Adipose tissue (tissue), 3 donors: ENCODE data around the gene IL17B. TPM values are rescaled to one million over a fixed set of nuclear protein-coding genes. Genes with fewer than 3 reads are reported as not detected.

ENCODE experiments used
- H3K27ac ChIP-seq: one replicate; pipeline ENCODE4 v1.5.1; 2013; ENCODE audit warnings: low read depth, low read length
- WGBS, 3 donors: extraction: QIAGEN DNeasy Blood & Tissue Kit; methylation state at CpG; one replicate each; pipeline ENCODE4 v1.1.7; 2013; 5-methylcytosine and 5-hydroxymethylcytosine counted together
- polyA plus RNA-seq, 3 donors: library from polyadenylated mRNA; stranded (reverse); fragments of 200-250 nt; gene quantifications; one replicate each; pipeline ENCODE4 v1.2.3, GENCODE V29; 2013
- donor health status: healthy with polysubstance abuse.
- donor health status: Bipolar disorder and iron deficiency.
- donor health status: healthy.

The IL17B gene
- polyA plus RNA-seq, 3 donors = 0.17 to 0.37 TPM; not detected in 1

DNA sequence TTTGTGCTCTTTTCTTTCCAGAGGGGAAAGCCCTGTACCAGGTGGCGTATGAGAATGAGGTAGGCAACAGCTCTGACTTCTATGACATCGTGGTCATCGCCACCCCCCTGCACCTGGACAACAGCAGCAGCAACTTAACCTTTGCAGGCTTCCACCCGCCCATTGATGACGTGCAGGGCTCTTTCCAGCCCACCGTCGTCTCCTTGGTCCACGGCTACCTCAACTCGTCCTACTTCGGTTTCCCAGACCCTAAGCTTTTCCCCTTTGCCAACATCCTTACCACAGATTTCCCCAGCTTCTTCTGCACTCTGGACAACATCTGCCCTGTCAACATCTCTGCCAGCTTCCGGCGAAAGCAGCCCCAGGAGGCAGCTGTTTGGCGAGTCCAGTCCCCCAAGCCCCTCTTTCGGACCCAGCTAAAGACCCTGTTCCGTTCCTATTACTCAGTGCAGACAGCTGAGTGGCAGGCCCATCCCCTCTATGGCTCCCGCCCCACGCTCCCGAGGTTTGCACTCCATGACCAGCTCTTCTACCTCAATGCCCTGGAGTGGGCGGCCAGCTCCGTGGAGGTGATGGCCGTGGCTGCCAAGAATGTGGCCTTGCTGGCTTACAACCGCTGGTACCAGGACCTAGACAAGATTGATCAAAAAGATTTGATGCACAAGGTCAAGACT, 11.0 kb downstream of the IL17B start:
- WGBS, 3 donors = 86 to 91% (median 90%) methylated on average over 22 of the region's 22 CpGs
- H3K27ac ChIP-seq = no peak overlapping the region

DNA sequence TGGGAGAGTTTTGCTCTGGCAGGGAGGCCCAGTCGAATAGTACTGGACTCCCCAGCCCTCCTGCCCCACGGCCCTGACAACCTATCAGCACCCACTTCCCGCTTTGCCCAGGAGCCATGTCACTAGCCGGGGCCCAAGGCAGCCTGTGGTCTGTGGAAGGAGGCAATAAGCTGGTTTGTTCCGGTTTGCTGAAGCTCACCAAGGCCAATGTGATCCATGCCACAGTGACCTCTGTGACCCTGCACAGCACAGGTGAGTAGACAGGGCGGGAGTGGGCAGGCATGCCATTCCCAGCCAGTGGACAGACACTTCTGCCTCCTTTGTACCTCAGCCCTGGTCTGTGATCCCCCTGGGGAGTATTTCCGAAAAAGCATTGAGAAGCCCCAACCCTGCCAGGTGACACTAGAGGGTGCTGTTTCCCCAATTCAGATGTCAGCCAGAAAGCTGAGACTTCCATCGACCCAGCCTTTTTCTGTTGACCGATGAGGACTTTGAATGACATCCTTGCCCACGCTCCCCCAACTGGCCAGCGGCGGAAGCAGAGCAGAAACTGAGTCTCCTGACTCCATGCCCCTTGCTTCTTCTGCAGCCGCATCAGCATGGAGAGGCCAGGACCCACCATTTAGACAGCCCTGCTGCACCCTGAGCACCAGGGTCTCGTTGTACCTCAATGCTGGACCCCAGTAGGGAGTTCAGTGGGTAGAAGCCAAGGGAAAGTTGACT, 11.7 kb downstream of the IL17B start:
- 44 to 50% (median 46%) methylated on average over 14 of the region's 14 CpGs for whole genome bisulfite sequencing, 3 donors
- no peak overlapping the region for H3K27ac ChIP-seq

DNA sequence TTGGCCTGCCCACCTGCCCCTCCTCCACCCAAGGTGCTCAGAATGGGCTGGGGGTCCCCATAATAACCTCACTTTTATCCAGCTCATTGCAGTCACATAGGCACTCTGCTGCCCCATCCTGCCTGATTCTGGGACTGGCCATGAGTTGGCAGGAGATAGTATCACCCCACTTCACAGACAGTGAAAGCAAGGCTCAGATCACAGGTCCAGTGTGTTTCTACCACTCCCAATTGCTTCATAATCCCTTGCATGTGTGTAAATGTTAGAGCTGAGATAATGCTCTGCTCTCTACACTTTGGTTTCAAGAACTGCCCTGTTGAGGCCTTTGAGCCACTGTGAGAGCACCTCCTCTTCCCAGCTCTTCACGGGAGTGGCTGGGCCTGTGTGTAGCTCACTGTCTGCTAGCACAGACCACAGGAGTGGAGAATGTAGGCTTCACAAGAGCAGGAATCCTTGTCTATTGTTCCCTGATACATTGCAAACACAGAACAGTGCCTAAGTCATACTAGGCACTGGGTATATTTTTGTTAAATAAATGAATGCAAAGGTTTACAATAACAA, 12.8 kb downstream of the IL17B start:
- 81 to 100% (median 92%) methylated on average over 1 of the region's 1 CpG for WGBS, 3 donors
- H3K27ac ChIP-seq = no peak overlapping the region

DNA sequence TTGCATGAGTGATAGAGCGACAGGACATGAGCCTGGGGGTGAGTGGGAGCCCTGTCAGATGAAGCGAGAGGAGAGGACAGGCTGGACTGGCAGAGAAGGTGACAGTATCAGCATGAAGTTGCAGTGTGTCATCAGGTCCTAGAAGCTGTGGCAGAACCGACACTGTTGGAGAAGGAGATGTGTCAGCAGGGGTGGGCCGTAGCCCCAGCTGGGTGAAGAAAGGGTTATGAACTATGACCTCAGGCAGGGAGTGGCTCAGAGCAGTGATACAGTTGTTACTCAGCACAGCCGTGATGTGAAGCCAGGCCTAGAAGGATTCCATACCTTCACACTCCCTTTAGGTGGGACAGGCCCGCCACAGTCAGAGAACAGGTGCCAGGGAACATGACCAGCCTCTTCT, 13.7 kb downstream of the IL17B start:
- 92 to 93% (median 92%) methylated on average over 6 of the region's 6 CpGs for WGBS, 3 donors

DNA sequence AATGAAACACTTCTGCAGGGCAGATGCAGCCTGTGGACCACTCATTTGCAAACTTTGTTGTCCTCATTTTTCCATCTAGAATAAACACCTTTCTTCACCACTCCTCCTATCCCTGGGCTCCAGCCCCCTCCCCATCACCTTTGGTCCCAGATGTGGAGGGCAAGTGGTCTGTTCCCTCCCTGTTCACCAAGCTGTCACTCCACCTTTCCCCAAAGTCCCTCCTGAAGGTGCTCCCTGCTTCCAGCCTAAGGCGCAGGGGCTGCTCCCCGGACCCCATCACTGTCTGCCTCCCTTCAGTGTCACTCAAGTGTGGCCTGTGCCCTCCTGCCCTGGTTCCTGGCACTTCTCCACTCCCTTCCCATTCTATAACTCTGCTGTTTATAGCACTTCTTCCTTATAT, 14.4 kb downstream of the IL17B start:
- no peak overlapping the region for H3K27ac ChIP-seq
- 85 to 97% (median 93%) methylated on average over 2 of the region's 2 CpGs for WGBS, 3 donors

More for the DNA sequence above, 13.7 kb downstream of the IL17B start:
- no peak overlapping the region for H3K27ac ChIP-seq

DNA sequence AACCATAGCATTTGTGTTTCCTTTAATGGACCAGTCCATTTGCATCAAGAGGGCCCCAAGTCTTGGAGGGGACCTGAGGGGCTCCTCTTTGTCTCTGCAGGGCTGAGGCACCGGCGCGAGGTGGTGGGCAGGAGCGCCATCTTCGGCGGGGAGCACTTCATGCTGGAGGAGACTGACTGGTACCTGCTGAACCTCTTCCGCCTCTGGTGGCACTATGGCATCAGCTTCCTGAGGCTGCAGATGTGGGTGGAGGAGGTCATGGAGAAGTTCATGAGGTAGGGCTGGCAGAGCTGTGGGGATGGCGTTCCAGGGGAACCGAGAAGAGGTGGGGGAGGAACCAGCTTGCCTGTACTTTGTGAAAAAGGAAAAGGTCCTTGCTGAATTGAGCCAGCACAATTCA, 15.2 kb downstream of the IL17B start:
- 92 to 95% (median 92%) methylated on average over 9 of the region's 9 CpGs for WGBS, 3 donors
- H3K27ac ChIP-seq = no peak overlapping the region

DNA sequence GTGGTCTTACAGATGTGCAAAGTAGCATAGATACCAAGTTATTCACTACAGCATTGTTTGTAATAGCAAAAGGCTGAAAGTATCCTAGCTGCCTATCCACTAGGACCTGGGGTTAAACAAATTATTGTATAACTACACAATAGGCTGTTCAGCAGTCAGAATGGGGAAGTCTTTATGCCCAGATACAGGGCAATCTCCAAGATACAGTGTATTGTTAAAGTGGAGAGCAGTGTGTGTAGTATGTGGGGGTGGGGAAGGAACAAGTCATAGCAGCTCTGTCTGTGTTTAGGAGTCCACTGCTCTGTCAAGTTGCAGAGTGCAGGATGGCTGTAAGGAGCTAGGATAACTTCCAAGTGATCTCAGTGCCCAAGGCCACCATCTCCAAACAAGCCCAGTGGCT, 15.7 kb downstream of the IL17B start:
- H3K27ac ChIP-seq = no peak overlapping the region

DNA sequence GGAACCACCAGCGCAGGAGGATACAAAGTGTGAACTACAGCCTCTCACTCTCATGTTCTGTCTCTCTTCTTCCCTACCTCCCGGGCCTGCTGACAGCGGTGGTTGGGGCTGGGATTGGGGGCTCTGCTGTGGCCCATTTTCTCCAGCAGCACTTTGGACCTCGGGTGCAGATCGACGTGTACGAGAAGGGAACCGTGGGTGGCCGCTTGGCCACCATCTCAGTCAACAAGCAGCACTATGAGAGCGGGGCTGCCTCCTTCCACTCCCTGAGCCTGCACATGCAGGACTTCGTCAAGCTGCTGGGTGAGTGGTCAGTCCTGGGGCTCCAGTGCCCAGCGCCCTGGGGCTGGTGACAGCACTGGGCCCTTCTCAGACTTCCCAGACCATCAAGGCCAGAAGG, 16.6 kb downstream of the IL17B start:
- H3K27ac ChIP-seq = no peak overlapping the region
- WGBS, 3 donors = 88 to 92% (median 91%) methylated on average over 12 of the region's 12 CpGs

DNA sequence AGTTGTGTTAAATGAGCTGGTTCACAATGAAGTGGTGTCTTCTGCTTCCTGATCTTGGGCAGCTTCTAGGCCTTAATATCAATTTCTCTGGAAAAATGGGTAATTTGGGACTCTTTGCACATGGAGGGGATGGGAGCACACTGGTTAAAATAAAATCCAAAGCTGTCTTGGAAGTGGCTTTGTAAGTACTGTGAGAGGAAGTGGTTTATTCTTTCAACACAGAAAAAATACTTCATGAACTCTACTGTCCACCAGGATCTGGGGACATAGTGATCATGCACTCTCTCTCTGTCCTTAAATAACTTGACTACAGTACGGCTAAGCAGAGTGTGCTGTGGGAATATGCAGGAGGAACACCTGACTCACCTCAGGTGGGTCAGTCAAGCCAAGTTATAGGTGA, 18.8 kb downstream of the IL17B start:
- 52 to 90% (median 58%) methylated on average over 1 of the region's 1 CpG for WGBS, 3 donors

DNA sequence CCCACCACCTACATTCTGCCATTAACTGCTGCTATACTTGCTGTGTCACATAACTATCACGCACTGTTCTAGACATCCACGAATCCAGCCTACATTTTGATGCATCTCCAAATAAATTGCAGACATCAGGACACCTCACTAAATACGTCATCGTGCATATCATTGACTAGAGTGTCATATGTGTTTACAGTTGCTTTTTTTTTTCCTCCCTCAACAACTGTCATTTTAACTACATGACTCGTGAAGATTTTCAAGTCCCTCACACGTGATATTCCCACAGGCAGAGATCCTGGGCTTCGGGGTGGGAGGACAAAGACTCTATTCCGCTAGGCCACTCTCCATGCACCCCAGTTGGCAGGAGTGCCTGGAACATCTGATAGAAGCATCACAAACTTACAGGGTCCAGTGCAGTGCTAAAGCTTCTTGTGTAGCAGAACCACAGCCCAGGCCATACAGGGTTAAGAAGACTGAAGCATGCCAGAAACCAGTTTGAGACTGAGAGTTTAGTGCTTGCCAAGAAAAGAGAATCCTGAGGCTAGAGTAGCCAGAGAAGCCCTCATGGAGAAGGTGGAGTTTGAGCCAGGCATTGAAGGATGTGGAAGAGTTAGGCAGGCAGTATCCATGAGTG, 20.1 kb downstream of the IL17B start:
- H3K27ac ChIP-seq = no peak overlapping the region
- 77 to 86% (median 81%) methylated on average over 8 of the region's 8 CpGs for WGBS, 3 donors

More for the DNA sequence above, 18.8 kb downstream of the IL17B start:
- H3K27ac ChIP-seq = no peak overlapping the region

DNA sequence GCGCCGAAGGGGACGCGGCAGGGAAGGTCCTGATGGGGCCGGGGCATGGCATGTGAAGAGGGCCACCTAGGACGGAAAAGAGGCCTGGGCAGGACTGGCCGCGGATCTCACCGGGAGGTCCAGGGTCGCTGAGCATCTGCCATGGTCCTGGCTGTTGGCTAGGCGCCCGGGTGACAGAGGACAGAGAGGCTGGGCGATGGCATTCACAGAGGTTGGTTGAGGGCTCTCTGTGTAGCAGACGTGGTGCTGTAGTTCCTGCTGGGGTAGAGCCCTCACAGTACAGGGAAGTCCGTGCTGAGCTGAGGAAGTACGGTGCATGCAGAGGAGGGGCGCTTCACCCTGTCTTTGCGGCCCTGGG, 20.8 kb downstream of the IL17B start:
- H3K27ac ChIP-seq = no peak overlapping the region
- 0 to 1% (median 1%) methylated on average over 18 of the region's 18 CpGs for WGBS, 3 donors

DNA sequence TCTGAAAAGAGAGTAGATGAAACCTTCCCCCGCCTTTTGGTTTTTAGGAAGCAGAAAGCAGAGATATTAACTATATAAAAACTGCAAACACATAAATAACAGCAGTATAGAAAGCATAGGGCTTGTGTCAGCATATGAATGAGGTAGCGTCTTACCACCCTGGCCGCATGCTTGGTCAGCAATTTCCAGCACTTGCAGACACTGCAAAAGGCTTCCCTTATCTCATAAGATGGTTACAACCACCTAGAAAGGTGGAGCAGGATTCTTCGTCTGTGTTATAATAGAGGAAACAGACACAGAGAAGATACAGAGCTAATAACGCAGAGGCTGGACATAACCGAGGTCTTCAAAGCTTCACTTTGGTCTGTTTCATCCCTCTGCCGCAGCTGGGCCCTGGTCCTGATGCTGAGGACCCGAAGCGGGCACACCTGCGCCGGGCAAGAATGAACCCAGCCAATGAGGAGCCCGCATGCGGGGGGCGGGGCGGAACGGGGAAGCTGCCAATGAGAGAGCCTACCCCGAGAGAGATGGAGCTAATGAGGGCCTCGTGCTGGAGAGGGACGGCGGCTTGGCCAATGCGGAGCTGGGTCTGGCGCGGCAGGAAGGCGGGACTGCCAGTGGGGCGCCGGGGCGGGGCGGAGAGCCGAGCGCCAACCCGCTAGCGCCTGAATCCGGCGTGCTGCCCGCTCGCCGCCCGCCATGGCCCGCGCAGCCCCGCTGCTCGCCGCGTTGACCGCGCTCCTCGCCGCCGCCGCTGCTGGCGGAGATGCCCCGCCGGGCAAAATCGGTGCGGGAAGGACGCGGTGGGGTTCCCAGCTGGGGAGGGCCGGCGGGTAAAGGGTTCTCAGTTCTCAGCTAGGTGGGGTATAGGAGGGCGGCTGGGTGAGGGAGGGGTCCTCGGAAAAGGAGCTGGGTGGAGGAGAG, 21.5 kb downstream of the IL17B start, which contains the start of gene PCYOX1L:
PCYOX1L (plus strand) TSS at position 677 of the 924 bp plus-strand sequence; CDS start at position 700, 23 bp downstream.
- no peak within 1 kb of the TSS for H3K27ac ChIP-seq
- 2 to 3% (median 2%) methylated on average over 38 to 61 of the region's 61 CpGs for WGBS, 3 donors

DNA sequence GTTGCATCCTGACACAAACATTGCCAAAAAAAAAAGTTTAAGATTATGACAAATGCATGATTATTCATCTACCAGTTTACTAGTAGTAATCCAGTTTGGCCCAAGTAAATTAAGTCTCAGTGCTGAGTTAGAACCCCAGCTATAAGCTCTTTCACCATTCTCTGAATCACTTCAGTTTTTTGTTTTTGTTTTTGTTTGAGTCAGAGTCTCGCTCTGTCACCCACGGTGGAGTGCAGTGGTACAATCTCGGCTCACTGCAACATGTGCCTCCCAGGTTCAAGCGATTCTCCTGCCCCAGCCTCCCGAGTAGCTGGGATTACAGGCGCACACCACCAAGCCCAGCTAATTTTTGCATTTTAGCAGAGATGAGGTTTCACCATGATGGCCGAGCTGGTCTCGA, 22.7 kb downstream of the IL17B start:
- 95 to 96% (median 96%) methylated on average over 8 of the region's 8 CpGs for WGBS, 3 donors
- no peak overlapping the region for H3K27ac ChIP-seq

DNA sequence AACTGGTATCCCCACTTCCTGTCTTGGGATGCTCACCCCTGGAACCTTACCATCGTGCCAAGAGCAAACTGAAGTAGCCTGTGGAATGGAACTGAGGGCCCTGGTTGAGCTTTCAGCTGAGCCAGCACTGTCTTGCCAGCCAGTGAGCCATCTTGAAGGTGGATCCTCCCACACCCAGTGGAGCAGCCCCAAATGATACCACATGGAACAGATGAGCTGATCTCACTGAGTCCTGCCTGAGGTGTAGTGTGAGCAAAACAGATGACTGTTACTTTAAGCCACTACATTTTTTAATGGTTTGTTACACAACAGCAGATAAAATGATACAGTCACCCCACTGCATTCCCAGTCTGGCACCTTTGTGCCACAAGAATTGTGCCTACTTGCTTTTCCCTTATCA, 23.4 kb downstream of the IL17B start:
- H3K27ac ChIP-seq = no peak overlapping the region
- WGBS, 3 donors = 86 to 93% (median 89%) methylated on average over 1 of the region's 1 CpG

DNA sequence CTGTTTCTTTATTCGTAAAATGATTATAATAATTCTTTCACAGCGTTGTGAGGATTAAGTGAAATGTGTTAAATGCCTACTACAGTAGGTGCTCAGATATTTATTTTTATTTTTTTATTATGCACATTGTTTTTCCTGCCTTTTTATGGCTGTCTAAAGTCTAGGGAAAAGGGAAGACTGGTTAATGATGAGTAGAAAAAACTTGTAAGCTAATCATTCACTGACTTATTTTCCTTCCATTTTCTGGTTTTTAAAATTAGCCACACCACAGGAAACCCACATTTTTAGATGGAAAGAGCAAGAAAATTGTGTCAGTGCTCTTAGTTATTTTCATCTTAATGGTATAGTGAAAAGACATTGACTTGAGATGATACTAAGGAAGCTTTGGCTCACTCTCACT, 25.2 kb downstream of the IL17B start:
- no peak overlapping the region for H3K27ac ChIP-seq
- WGBS, 3 donors = 90 to 95% (median 92%) methylated on average over 2 of the region's 2 CpGs

DNA sequence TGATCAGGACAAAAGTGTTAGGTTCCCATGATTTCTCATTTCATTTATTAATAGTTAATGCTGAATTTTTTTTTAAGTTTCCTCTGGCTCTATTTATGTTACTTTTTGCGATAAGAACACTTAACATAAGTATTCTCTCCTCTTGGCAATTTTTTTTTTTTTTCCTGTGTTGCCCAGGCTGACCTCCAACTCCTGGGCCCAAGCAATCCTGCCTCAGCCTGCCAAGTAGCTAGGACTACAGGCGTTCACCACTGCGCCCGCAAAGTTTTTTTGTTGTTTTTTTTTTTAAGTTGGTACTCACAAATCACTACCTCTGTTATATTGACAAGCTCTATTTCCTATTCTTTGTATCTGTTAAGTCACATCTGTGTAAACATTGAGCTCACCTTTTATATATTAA, 26.9 kb downstream of the IL17B start:
- 79 to 85% (median 83%) methylated on average over 4 of the region's 4 CpGs for WGBS, 3 donors
- H3K27ac ChIP-seq = no peak overlapping the region

DNA sequence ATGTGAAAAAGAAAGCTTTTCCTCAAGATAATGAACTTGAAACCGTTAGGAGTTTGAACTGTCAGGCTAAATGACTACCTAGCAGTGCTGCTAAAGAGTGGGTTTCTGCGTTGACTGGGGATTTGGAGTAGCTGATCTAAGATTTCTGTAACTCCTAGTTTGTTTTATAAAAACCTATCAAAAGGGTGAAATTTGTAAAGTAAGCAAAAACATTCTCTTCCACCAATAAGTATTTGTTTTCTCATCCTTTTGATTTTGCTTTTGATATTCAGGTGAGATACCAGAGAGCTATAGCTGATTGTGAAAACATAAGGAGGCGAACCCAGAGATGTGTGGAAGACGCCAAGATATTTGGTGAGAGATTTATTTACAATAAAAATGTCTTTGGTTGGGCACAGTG, 29.7 kb downstream of the IL17B start:
- whole genome bisulfite sequencing, 3 donors = 88 to 89% (median 88%) methylated on average over 4 of the region's 4 CpGs
- H3K27ac ChIP-seq = no peak overlapping the region

DNA sequence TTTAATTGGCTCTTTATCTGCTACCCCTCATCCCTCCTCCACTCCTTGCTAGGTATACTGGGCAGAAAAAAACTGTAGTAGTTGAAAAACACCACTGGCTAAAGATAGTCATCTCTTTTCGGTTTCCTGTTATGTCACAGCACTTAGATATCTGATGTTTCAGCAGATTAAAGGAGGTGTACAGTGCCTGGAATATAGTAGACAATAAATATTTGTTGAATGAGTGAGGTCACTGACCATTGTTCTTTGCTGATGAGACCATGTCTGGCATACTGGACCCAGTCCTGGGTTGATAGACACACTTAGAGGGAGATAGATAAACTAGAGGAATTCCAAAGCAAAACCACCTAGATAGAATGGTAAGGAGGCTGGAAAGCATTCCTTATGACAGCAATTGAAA, 30.6 kb downstream of the IL17B start:
- WGBS, 3 donors = 71 to 74% (median 73%) methylated on average over 1 of the region's 1 CpG
- H3K27ac ChIP-seq = no peak overlapping the region
